H9 (cell line): Measurements from ENCODE around the gene KNSTRN. TPM values are rescaled to one million over a fixed set of nuclear protein-coding genes. Genes with fewer than 3 reads are reported as not detected.

Experiments
- DNase-seq: peaks from one replicate; pipeline ENCODE4 v3.0.0-alpha.2; 2017
- H2AFZ ChIP-seq: one replicate; pipeline ENCODE4 v1.6.1; 2013; ENCODE audit warnings: mild to moderate bottlenecking, low read length, control low read depth, moderate library complexity
- H2AK5ac ChIP-seq: 2 replicates; pipeline ENCODE4 v1.6.1; 2013; ENCODE audit warnings: low read length, control low read depth, mixed read lengths; ENCODE audit not compliant: insufficient read length
- H2BK120ac ChIP-seq: one replicate; pipeline ENCODE4 v1.6.1; 2013; ENCODE audit warnings: low read depth, mild to moderate bottlenecking, low read length, control low read depth, inconsistent platforms; ENCODE audit not compliant: poor library complexity, severe bottlenecking
- H2BK12ac ChIP-seq: 2 replicates; pipeline ENCODE4 v1.6.1; 2013; ENCODE audit warnings: low read length, control low read depth, mixed read lengths, low read depth; ENCODE audit not compliant: insufficient read length
- H2BK15ac ChIP-seq: 2 replicates; pipeline ENCODE4 v1.6.1; 2013; ENCODE audit warnings: low read depth, low read length, control low read depth
- H2BK20ac ChIP-seq: one replicate; pipeline ENCODE4 v1.6.1; 2013; ENCODE audit warnings: low read depth, mild to moderate bottlenecking, low read length, control low read depth, inconsistent platforms; ENCODE audit not compliant: poor library complexity, severe bottlenecking
- H2BK5ac ChIP-seq: 2 replicates; pipeline ENCODE4 v1.6.1; 2013; ENCODE audit warnings: low read length, control low read depth, mixed read lengths; ENCODE audit not compliant: insufficient read length
- H3K14ac ChIP-seq: 2 replicates; pipeline ENCODE4 v1.6.1; 2013; ENCODE audit warnings: low read length, control low read depth; ENCODE audit not compliant: insufficient read depth
- H3K18ac ChIP-seq: 2 replicates; pipeline ENCODE4 v1.6.1; 2013; ENCODE audit warnings: low read depth, mild to moderate bottlenecking, mixed read lengths, low read length, control low read depth; ENCODE audit not compliant: insufficient read length
- H3K23ac ChIP-seq: 2 replicates; pipeline ENCODE4 v1.6.1; 2013; ENCODE audit warnings: low read length, control low read depth, mixed read lengths, low read depth; ENCODE audit not compliant: insufficient read length
- H3K23me2 ChIP-seq: 2 replicates; pipeline ENCODE4 v1.6.1; 2013; ENCODE audit warnings: low read depth, mild to moderate bottlenecking, mixed read lengths, low read length, control low read depth; ENCODE audit not compliant: insufficient read length, poor library complexity, severe bottlenecking
- H3K27ac ChIP-seq: 2 replicates; pipeline ENCODE4 v1.5.1; 2013; ENCODE audit warnings: low read length, control low read depth, mixed read lengths, low read depth; ENCODE audit not compliant: insufficient read length
- H3K27me3 ChIP-seq: 2 replicates; pipeline ENCODE4 v1.6.1; 2013; ENCODE audit warnings: low read length, control low read depth, inconsistent platforms; ENCODE audit not compliant: insufficient read depth
- H3K4ac ChIP-seq: 2 replicates; pipeline ENCODE4 v1.6.1; 2013; ENCODE audit warnings: low read depth, mild to moderate bottlenecking, control low read depth, inconsistent platforms, low read length, moderate library complexity
- H3K4me1 ChIP-seq: 2 replicates; pipeline ENCODE4 v1.6.1; 2013; ENCODE audit warnings: low read length, control low read depth, inconsistent platforms; ENCODE audit not compliant: insufficient read depth
- H3K4me2 ChIP-seq: 2 replicates; pipeline ENCODE4 v1.6.1; 2013; ENCODE audit warnings: low read length, control low read depth, mixed read lengths; ENCODE audit not compliant: insufficient read length, insufficient read depth
- H3K56ac ChIP-seq: 2 replicates; pipeline ENCODE4 v1.6.1; 2013; ENCODE audit warnings: low read depth, mild to moderate bottlenecking, mixed read lengths, low read length, control low read depth; ENCODE audit not compliant: insufficient read length
- H3K79me1 ChIP-seq: 2 replicates; pipeline ENCODE4 v1.6.1; 2013; ENCODE audit warnings: low read depth, mild to moderate bottlenecking, moderate library complexity, low read length, control low read depth, inconsistent platforms; ENCODE audit not compliant: insufficient read depth, poor library complexity, severe bottlenecking
- H3K79me2 ChIP-seq: 2 replicates; pipeline ENCODE4 v1.6.1; 2013; ENCODE audit warnings: low read length, control low read depth, inconsistent platforms; ENCODE audit not compliant: insufficient read depth
- H3K9ac ChIP-seq: 2 replicates; pipeline ENCODE4 v1.6.1; 2013; ENCODE audit warnings: low read length, control low read depth, mixed read lengths; ENCODE audit not compliant: insufficient read length; ENCODE audit errors: extremely low read depth
- H3K9me3 ChIP-seq: one replicate; pipeline ENCODE4 v1.6.1; 2013; ENCODE audit warnings: low read depth, low read length, inconsistent platforms; ENCODE audit not compliant: control insufficient read depth
- H3T11ph ChIP-seq: one replicate; pipeline ENCODE4 v1.6.1; 2013; ENCODE audit warnings: mild to moderate bottlenecking, low read length, control low read depth, inconsistent platforms
- H4K20me1 ChIP-seq: one replicate; pipeline ENCODE4 v1.6.1; 2013; ENCODE audit not compliant: control insufficient read depth, insufficient read length, insufficient read depth
- H4K5ac ChIP-seq: 2 replicates; pipeline ENCODE4 v1.6.1; 2013; ENCODE audit warnings: low read depth, mild to moderate bottlenecking, mixed read lengths, low read length, control low read depth; ENCODE audit not compliant: insufficient read length
- H4K8ac ChIP-seq: replicated peaks from 2 replicates; pipeline ENCODE4 v1.6.1; 2013; ENCODE audit warnings: low read length, control low read depth, mixed read lengths, low read depth; ENCODE audit not compliant: insufficient read length
- H4K91ac ChIP-seq: 2 replicates; pipeline ENCODE4 v1.6.1; 2013; ENCODE audit warnings: low read depth, mild to moderate bottlenecking, moderate library complexity, mixed read lengths, low read length, control low read depth; ENCODE audit not compliant: insufficient read length
- H3K27ac Mint-ChIP-seq, 3 experiments: 2 replicates in 2 of 3; 3 replicates in 1 of 3; pipeline ENCODE4 v1.8.0; 2020 to 2021; ENCODE audit warnings: mixed read lengths in 3 of 3, mild to moderate bottlenecking in 1 of 3, moderate library complexity in 1 of 3
- H3K27me3 Mint-ChIP-seq: 2 replicates; pipeline ENCODE4 v1.8.0; 2021; ENCODE audit warnings: low read depth, mild to moderate bottlenecking, moderate library complexity, mixed read lengths
- H3K36me3 Mint-ChIP-seq, 3 experiments: 2 replicates in 2 of 3; 3 replicates in 1 of 3; pipeline ENCODE4 v1.8.0; 2020 to 2021; ENCODE audit warnings: low read depth in 3 of 3, mixed read lengths in 3 of 3; ENCODE audit not compliant: insufficient read depth in 1 of 3
- H3K4me1 Mint-ChIP-seq, 2 experiments: 2 replicates each; pipeline ENCODE4 v1.8.0; 2020; ENCODE audit warnings: mixed read lengths in 2 of 2
- H3K4me3 Mint-ChIP-seq, 2 experiments: 2 replicates in 1 of 2; 3 replicates in 1 of 2; pipeline ENCODE4 v1.8.0; 2020 to 2021; ENCODE audit warnings: mild to moderate bottlenecking in 2 of 2, mixed read lengths in 2 of 2, moderate library complexity in 1 of 2
- H3K9me3 Mint-ChIP-seq, 2 experiments: 2 replicates in 1 of 2; 3 replicates in 1 of 2; pipeline ENCODE4 v1.8.0; 2020; ENCODE audit warnings: mild to moderate bottlenecking in 2 of 2, mixed read lengths in 2 of 2, moderate library complexity in 1 of 2
- CTCF ChIP-seq: fragments of 200-600 bp; sonication (generic); conservative IDR thresholded peaks from 3 replicates; pipeline ENCODE4 v1.8.0; 2021; ENCODE audit warnings: antibody characterized with exemption, mild to moderate bottlenecking
- WGBS: extraction: QIAGEN DNeasy Blood & Tissue Kit; methylation state at CpG from one replicate; pipeline ENCODE4 v1.1.7; 2013; ENCODE audit warnings: missing lambda C conversion rate, low lambda C conversion rate, mixed read lengths; ENCODE audit not compliant: insufficient read length; ENCODE audit errors: extremely low coverage; 5-methylcytosine and 5-hydroxymethylcytosine counted together
- total RNA-seq: library from RNA; stranded (reverse); gene quantifications from 2 replicates; pipeline ENCODE4 v1.2.1, GENCODE V29; 2021

Gene KNSTRN
- total RNA-seq, 1 experiment from 2014 or later, result 53.9 TPM

- H3K27me3 Mint-ChIP-seq, result peaks cover 14% of the 10 kb centered on the region
These were observed 41.7 kb upstream of the KNSTRN start, which contains the start of gene CCDC9B for GRCh38 chr15:40340740-40341400. CCDC9B (minus strand) TSS chr15:40340939; CDS start chr15:40340819, 120 bp downstream.

More at GRCh38 chr15:40340740-40341400, 41.7 kb upstream of the KNSTRN start, which contains the start of gene CCDC9B:
- Histone ChIP-seq H2BK12ac (no peak within 1 kb of the TSS), H2AFZ (no peak within 1 kb of the TSS), H3K79me2 (no peaks in the 10 kb centered on the region), H4K5ac (no peak within 1 kb of the TSS), H2BK15ac (no peak within 1 kb of the TSS), H2AK5ac (no peak within 1 kb of the TSS), H2BK20ac (no peak within 1 kb of the TSS), H3K79me1 (no peaks in the 10 kb centered on the region), H3K4me1 (no peaks in the 10 kb centered on the region), H4K91ac (no peak within 1 kb of the TSS), H3T11ph (no peak within 1 kb of the TSS), H3K9ac (no peak within 1 kb of the TSS), H3K4me2 (no peak within 1 kb of the TSS), H3K56ac (no peak within 1 kb of the TSS), H3K23me2 (no peaks in the 10 kb centered on the region), H3K27ac (no peak within 1 kb of the TSS), H2BK5ac (no peak within 1 kb of the TSS), H4K20me1 (no peaks in the 10 kb centered on the region), H2BK120ac (no peak within 1 kb of the TSS), H3K27me3 (no peaks in the 10 kb centered on the region), H3K14ac (no peak within 1 kb of the TSS), H4K8ac (no peak within 1 kb of the TSS), H3K23ac (no peak within 1 kb of the TSS), H3K4ac (no peak within 1 kb of the TSS), H3K18ac (no peak within 1 kb of the TSS), H3K9me3 (no peaks in the 10 kb centered on the region)
- DNase-seq, result no peak
- H3K9me3 Mint-ChIP-seq, result no peaks in the 10 kb centered on the region
- peaks cover 14 to 38% of the 10 kb centered on the region in 2 experiments for H3K4me1 Mint-ChIP-seq
- no peak for TF ChIP-seq CTCF
- peak within 1 kb of the TSS; percentile 17 to 76 (median 57); a peak in 3 of 7 replicates for H3K27ac Mint-ChIP-seq
- H3K4me3 Mint-ChIP-seq, result no peak within 1 kb of the TSS; a peak in 1 of 5 replicates
- no CpG with 5 or more reads among the region's 17 CpGs for WGBS
- H3K36me3 Mint-ChIP-seq, result no peaks in the 10 kb centered on the region
